Chondrocyte (in vitro differentiated cells): ENCODE data around the gene ARL5A. TPM values are rescaled to one million over a fixed set of nuclear protein-coding genes. Genes with fewer than 3 reads are reported as not detected.
"Not testable (repeated sequence)": the region's sequence is repeated elsewhere in the genome, so short reads cannot be mapped to it uniquely, and the experiment has no call there.

Experiments used
- DNase-seq: peaks from one replicate; pipeline ENCODE4 v3.0.0; 2021; ENCODE audit warnings: mixed read lengths, low spot score
- H3K27ac Mint-ChIP-seq: one replicate; pipeline ENCODE4 v1.8.0; 2021; ENCODE audit warnings: mild to moderate bottlenecking, moderate library complexity, mixed read lengths; ENCODE audit not compliant: unreplicated experiment
- H3K27me3 Mint-ChIP-seq: 2 replicates; pipeline ENCODE4 v1.8.0; 2021; ENCODE audit warnings: low read depth, mixed read lengths
- H3K36me3 Mint-ChIP-seq: 2 replicates; pipeline ENCODE4 v1.8.0; 2021; ENCODE audit warnings: low read depth, mixed read lengths
- H3K4me1 Mint-ChIP-seq: 2 replicates; pipeline ENCODE4 v1.8.0; 2021; ENCODE audit warnings: low read depth, mild to moderate bottlenecking, mixed read lengths
- H3K4me3 Mint-ChIP-seq: one replicate; pipeline ENCODE4 v1.8.0; 2021; ENCODE audit warnings: mild to moderate bottlenecking, moderate library complexity, mixed read lengths; ENCODE audit not compliant: unreplicated experiment
- H3K9me3 Mint-ChIP-seq: 2 replicates; pipeline ENCODE4 v1.8.0; 2021; ENCODE audit warnings: low read depth, mixed read lengths
- CTCF ChIP-seq: fragments of 200-600 bp; sonication (generic); IDR thresholded peaks from 2 replicates; pipeline ENCODE4 v1.5.0; 2021; ENCODE audit warnings: antibody characterized with exemption, mild to moderate bottlenecking, moderate library complexity
- total RNA-seq: library from RNA; stranded (reverse); gene quantifications from 3 replicates; pipeline ENCODE4 v1.2.1, GENCODE V29; 2021

ARL5A gene
- total RNA-seq, 1 donor from 2014 or later, result 39.8 TPM

GRCh38 chr2:151799886-151800292, 28.3 kb downstream of the ARL5A start:
- peaks cover 17% of the 10 kb centered on the region for H3K4me1 Mint-ChIP-seq
- no peaks in the 10 kb centered on the region for H3K9me3 Mint-ChIP-seq
- H3K27me3 Mint-ChIP-seq, result no peaks in the 10 kb centered on the region
- DNase-seq, result no peak
- no peak overlapping the region for H3K4me3 Mint-ChIP-seq
- no peak for TF ChIP-seq CTCF
- H3K36me3 Mint-ChIP-seq, result peaks cover 9% of the 10 kb centered on the region
- no peak overlapping the region for H3K27ac Mint-ChIP-seq

- H3K27ac Mint-ChIP-seq, result no peak overlapping the region
- no peak for TF ChIP-seq CTCF
- DNase-seq, result no peak
Measured at GRCh38 chr2:151796774-151797173, 31.4 kb downstream of the ARL5A start.

GRCh38 chr2:151795646-151796240, 32.5 kb downstream of the ARL5A start:
- H3K4me3 Mint-ChIP-seq, result no peak overlapping the region
- H3K27me3 Mint-ChIP-seq, result no peaks in the 10 kb centered on the region
- peaks cover 17% of the 10 kb centered on the region for H3K4me1 Mint-ChIP-seq
- H3K36me3 Mint-ChIP-seq, result peaks cover 6% of the 10 kb centered on the region
- TF ChIP-seq CTCF, result no peak
- no peak for DNase-seq
- H3K27ac Mint-ChIP-seq, result no peak overlapping the region
- peaks cover 3% of the 10 kb centered on the region for H3K9me3 Mint-ChIP-seq

More at GRCh38 chr2:151796774-151797173, 31.4 kb downstream of the ARL5A start:
- H3K36me3 Mint-ChIP-seq, result peaks cover 3% of the 10 kb centered on the region
- peaks cover 2% of the 10 kb centered on the region for H3K9me3 Mint-ChIP-seq
- no peaks in the 10 kb centered on the region for H3K27me3 Mint-ChIP-seq
- no peak overlapping the region for H3K4me3 Mint-ChIP-seq
- peaks cover 17% of the 10 kb centered on the region for H3K4me1 Mint-ChIP-seq

- H3K4me1 Mint-ChIP-seq, result peaks cover 17% of the 10 kb centered on the region
- not testable (repeated sequence) for H3K4me3 Mint-ChIP-seq, H3K27ac Mint-ChIP-seq, H3K36me3 Mint-ChIP-seq, H3K27me3 Mint-ChIP-seq, H3K9me3 Mint-ChIP-seq, DNase-seq
Measured at GRCh38 chr2:151794422-151794821, 33.8 kb downstream of the ARL5A start.

GRCh38 chr2:151793123-151793522, 35.1 kb downstream of the ARL5A start:
- no peak overlapping the region for H3K27ac Mint-ChIP-seq
- H3K4me1 Mint-ChIP-seq, result peaks cover 17% of the 10 kb centered on the region
- DNase-seq, result no peak
- peaks cover 3% of the 10 kb centered on the region for H3K9me3 Mint-ChIP-seq
- TF ChIP-seq CTCF, result no peak
- no peak overlapping the region for H3K4me3 Mint-ChIP-seq
- peaks cover 8% of the 10 kb centered on the region for H3K36me3 Mint-ChIP-seq
- H3K27me3 Mint-ChIP-seq, result no peaks in the 10 kb centered on the region

- Mint-ChIP-seq H3K4me1 (peaks cover 17% of the 10 kb centered on the region), H3K36me3 (peaks cover 10% of the 10 kb centered on the region), H3K27ac (no peak overlapping the region), H3K9me3 (peaks cover 3% of the 10 kb centered on the region), H3K4me3 (no peak overlapping the region), H3K27me3 (no peaks in the 10 kb centered on the region)
- DNase-seq, result no peak
- TF ChIP-seq CTCF, result no peak
Measured at GRCh38 chr2:151792589-151792988, 35.6 kb downstream of the ARL5A start.
